Nephron progenitor cell (in vitro differentiated cells): ENCODE data around the gene APOBEC3H.

ENCODE experiments used
- DNase-seq: peaks from one replicate; pipeline ENCODE4 v3.0.0; 2021
- H3K27ac Mint-ChIP-seq: 2 replicates; pipeline ENCODE4 v1.8.0; 2021; ENCODE audit warnings: mild to moderate bottlenecking, moderate library complexity, mixed read lengths
- H3K27me3 Mint-ChIP-seq: 2 replicates; pipeline ENCODE4 v1.8.0; 2021; ENCODE audit warnings: mild to moderate bottlenecking, low read depth, mixed read lengths; ENCODE audit not compliant: poor library complexity
- H3K36me3 Mint-ChIP-seq: 2 replicates; pipeline ENCODE4 v1.8.0; 2021; ENCODE audit warnings: low read depth, mixed read lengths
- H3K4me1 Mint-ChIP-seq: 2 replicates; pipeline ENCODE4 v1.8.0; 2021; ENCODE audit warnings: mixed read lengths
- H3K4me3 Mint-ChIP-seq: 2 replicates; pipeline ENCODE4 v1.8.0; 2021; ENCODE audit warnings: mild to moderate bottlenecking, moderate library complexity, mixed read lengths
- H3K9me3 Mint-ChIP-seq: 2 replicates; pipeline ENCODE4 v1.8.0; 2021; ENCODE audit warnings: mild to moderate bottlenecking, moderate library complexity, mixed read lengths
- TF ChIP-seq, protein P1 (sequence below): fragments of 200-600 bp; sonication (generic); IDR thresholded peaks from 2 replicates; pipeline ENCODE4 v1.5.0; 2021; ENCODE audit warnings: antibody characterized with exemption

APOBEC3H gene

DNA sequence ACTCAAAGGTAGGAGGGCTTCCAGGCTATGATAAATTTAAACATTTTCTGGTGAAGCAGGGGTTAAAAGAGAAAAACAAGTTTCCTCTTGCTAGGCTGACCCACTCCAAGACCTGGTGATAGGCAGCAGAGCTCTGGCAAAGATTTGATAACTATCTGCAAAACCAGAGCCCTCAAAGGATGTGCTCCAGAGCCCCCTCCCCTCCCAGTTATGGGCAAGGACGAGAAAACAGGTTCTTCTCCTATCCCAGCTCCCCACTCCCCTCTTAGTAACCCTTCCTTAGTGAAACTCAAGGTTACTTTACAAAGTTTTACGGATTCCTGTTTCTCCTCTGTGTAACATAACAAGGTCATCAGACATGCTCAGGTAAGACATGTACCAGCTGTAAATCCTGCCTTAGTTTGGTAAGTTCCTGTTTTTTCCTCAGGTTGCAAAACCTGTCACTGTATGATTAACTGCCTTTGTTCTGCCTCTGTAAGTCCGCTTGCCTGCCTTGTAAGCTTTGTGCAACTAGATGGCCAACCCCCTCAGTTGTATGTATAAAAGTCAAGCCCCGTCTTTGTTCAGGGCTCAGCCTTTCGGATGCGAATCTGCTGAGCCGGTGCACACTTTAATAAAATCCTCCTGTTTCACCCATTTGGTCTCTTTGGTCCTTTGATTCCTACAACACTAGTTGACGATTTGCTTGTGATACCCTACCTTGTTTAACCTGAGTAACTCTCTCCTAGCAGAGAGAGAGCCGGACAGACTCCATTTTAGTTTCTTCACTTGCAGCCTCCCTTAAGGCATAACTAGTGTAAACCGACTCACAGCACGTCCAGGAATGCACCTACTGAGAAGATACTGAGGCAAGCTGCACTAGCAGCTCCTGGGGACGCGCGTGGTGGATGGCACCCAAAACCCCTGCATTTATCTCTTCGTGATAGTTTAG is 13.9 kb downstream of the APOBEC3H start:
- Mint-ChIP-seq H3K27me3 (peaks cover 3% of the 10 kb centered on the region), H3K36me3 (no peaks in the 10 kb centered on the region), H3K4me3 (no peak overlapping the region), H3K9me3 (peaks cover 6% of the 10 kb centered on the region), H3K4me1 (peaks cover 43% of the 10 kb centered on the region), H3K27ac (peak overlapping the region; percentile 76)
- TF ChIP-seq, protein P1, sequence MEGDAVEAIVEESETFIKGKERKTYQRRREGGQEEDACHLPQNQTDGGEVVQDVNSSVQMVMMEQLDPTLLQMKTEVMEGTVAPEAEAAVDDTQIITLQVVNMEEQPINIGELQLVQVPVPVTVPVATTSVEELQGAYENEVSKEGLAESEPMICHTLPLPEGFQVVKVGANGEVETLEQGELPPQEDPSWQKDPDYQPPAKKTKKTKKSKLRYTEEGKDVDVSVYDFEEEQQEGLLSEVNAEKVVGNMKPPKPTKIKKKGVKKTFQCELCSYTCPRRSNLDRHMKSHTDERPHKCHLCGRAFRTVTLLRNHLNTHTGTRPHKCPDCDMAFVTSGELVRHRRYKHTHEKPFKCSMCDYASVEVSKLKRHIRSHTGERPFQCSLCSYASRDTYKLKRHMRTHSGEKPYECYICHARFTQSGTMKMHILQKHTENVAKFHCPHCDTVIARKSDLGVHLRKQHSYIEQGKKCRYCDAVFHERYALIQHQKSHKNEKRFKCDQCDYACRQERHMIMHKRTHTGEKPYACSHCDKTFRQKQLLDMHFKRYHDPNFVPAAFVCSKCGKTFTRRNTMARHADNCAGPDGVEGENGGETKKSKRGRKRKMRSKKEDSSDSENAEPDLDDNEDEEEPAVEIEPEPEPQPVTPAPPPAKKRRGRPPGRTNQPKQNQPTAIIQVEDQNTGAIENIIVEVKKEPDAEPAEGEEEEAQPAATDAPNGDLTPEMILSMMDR, result no peak
- no peak for DNase-seq

DNA sequence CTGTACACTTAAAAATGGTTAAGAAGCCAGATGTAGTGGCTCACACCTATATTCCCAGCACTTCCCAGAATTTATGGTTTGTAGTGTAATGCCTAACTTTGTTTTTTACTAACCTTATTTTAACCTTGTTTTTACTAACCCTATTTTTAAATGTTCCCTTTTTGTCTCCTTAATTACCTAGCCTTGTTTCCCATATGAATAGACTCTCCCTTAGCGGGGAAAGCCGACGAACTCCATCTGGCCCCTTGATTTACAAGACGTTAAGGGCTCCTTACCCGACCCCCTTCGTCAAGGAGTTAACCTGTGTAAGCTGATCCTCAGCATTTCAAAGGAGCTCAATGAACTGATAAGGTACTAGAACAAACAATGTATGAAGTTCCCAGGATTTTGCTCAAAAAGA is 17.1 kb downstream of the APOBEC3H start:
- peak overlapping the region; percentile 99 for H3K27ac Mint-ChIP-seq
- peaks cover 74% of the 10 kb centered on the region for H3K4me1 Mint-ChIP-seq

DNA sequence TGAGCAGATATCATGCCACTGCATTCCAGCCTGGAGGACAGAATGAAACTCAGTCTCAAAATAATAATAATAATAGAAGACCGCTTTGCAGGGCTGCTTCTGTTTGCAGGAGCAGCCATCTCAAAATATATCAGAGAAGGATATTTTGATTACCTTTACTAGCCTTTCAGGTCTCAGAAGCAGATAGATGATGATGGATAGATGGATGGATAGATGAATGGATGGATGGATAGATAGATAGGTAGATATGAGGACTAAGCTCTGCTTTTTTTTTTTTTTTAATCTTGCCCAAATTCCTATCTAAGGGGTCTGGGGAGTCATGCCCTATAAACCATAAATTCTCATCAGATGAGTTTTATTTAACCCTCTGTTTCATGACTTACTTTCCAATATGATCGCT is 18.5 kb downstream of the APOBEC3H start:
- Mint-ChIP-seq H3K36me3 (no peaks in the 10 kb centered on the region), H3K4me3 (peak overlapping the region; percentile 24), H3K27ac (peak overlapping the region; percentile 99), H3K9me3 (peaks cover 6% of the 10 kb centered on the region), H3K4me1 (peaks cover 69% of the 10 kb centered on the region), H3K27me3 (peaks cover 3% of the 10 kb centered on the region)
- TF ChIP-seq, protein P1, result no peak
- DNase-seq, result no peak

More for the DNA sequence above, 17.1 kb downstream of the APOBEC3H start:
- TF ChIP-seq, protein P1, result no peak
- peak overlapping the region; percentile 44 for H3K4me3 Mint-ChIP-seq
- H3K9me3 Mint-ChIP-seq, result peaks cover 6% of the 10 kb centered on the region
- DNase-seq, result peak; percentile 40
- H3K27me3 Mint-ChIP-seq, result peaks cover 3% of the 10 kb centered on the region
- H3K36me3 Mint-ChIP-seq, result no peaks in the 10 kb centered on the region

DNA sequence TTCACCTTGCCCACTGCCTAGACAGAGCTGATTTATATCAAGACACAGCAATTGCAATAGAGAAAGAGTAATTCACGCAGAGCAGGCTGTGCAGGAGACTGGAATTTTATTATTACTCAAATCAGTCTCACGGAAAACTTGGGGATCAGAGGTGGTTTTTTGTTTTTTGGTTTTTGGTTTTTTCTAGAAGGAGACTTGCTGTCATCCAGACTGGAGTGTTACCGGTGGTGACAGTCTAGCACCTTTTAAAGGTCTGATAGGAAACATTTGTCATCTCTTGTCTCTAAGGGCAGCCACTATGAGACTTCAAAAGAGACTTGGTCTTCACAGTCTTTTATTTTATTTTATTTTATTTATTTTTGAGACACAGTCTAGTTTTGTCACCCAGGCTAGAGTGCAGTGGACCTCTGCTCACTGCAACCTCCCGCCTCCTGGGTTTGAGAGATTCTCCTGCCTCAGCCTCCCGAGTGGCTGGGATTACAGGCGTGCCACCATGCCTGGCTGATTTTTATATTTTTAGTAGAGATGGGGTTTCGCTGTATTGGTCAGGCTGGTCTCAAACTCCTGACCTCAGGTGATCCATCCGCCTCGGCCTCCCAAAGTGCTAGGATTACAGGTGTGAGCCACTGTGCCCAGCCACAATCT is 19.1 kb downstream of the APOBEC3H start:
- Mint-ChIP-seq H3K9me3 (peaks cover 6% of the 10 kb centered on the region), H3K27me3 (peaks cover 3% of the 10 kb centered on the region), H3K4me3 (peak overlapping the region; percentile 24), H3K4me1 (peaks cover 66% of the 10 kb centered on the region), H3K36me3 (no peaks in the 10 kb centered on the region), H3K27ac (peak overlapping the region; percentile 99)
- TF ChIP-seq, protein P1, result no peak
- DNase-seq, result no peak

DNA sequence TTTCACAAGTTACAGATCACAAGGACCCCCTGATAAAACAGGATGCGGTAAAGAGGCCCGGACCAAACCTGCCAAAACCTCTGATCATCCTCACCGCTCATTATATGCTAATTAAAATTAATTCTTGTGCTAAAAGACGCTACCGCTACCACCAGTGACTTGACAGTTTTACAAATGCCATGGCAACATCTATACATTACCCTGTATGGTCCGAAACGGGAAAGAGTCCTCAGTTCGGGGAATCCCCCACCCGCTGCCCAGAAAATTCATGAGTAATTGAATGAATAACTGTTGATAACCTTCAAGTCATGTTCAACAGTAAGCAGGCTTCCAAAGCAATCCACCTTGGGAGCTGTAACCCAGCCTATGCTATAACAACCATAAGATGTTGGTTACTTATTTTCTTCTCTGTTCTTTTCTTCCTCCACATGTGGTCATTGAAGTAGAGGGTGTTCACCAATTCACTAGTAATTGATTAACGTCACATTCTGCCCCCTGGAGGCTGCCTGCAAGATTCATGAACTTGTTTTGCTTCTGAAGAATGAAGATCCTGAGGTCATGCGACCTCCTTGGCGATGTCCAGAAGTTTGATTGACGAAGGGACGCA is 20.6 kb downstream of the APOBEC3H start:
- H3K9me3 Mint-ChIP-seq, result peaks cover 6% of the 10 kb centered on the region
- H3K27ac Mint-ChIP-seq, result peak overlapping the region; percentile 93
- H3K27me3 Mint-ChIP-seq, result peaks cover 3% of the 10 kb centered on the region
- H3K4me3 Mint-ChIP-seq, result peak overlapping the region; percentile 40
- H3K4me1 Mint-ChIP-seq, result peaks cover 74% of the 10 kb centered on the region
- TF ChIP-seq, protein P1, result peak; percentile 34
- peak; percentile 47 for DNase-seq
- H3K36me3 Mint-ChIP-seq, result no peaks in the 10 kb centered on the region
